ENCODE results near the gene ARHGAP22. TPM values are rescaled to one million over a fixed set of nuclear protein-coding genes. Genes with fewer than 3 reads are reported as not detected.
A peak's percentile ranks its signal among the peaks of the same experiment; 100 is the strongest.

The ARHGAP22 gene
- total RNA-seq, 1 donor from 2014 or later: 6.2 TPM

GRCh38 chr10:48449501-48450232 is 155.2 kb downstream of the ARHGAP22 start:
- Histone ChIP-seq H3K79me2 (ENCODE audit: insufficient read depth, low read length) (no peaks in the 10 kb centered on the region), H3K27ac (ENCODE audit: low read depth, low read length) (no peak overlapping the region), H3K9ac (ENCODE audit: low read length) (no peak overlapping the region), H3K27me3 (ENCODE audit: insufficient read depth, low read length) (no peaks in the 10 kb centered on the region), H3K4me3 (ENCODE audit: insufficient read depth, low read depth, low read length) (no peak overlapping the region), H3K4me1 (ENCODE audit: insufficient read depth, low read length) (peaks cover 11% of the 10 kb centered on the region), H3K36me3 (ENCODE audit: insufficient read depth, low read length) (peaks cover 7% of the 10 kb centered on the region), H2AFZ (ENCODE audit: low read depth, low read length) (no peak overlapping the region), H3K4me2 (ENCODE audit: low read length) (no peak overlapping the region), H4K20me1 (ENCODE audit: insufficient read depth, low read length) (peaks cover 61% of the 10 kb centered on the region), H3K9me3 (ENCODE audit: insufficient read depth, low read depth, low read length) (no peaks in the 10 kb centered on the region)
- Mint-ChIP-seq H3K4me3 (ENCODE audit: unreplicated experiment) (no peak overlapping the region), H3K9me3 (ENCODE audit: unreplicated experiment) (peaks cover 6% of the 10 kb centered on the region), H3K27ac (ENCODE audit: unreplicated experiment) (no peak overlapping the region), H3K27me3 (ENCODE audit: low read depth, unreplicated experiment) (peaks cover 15% of the 10 kb centered on the region), H3K36me3 (ENCODE audit: low read depth, unreplicated experiment) (peaks cover 3% of the 10 kb centered on the region), H3K4me1 (ENCODE audit: low read depth, unreplicated experiment) (peaks cover 6% of the 10 kb centered on the region)
- no peak for DNase-seq (ENCODE audit: low read depth)
- FAIRE-seq: no peak
- TF ChIP-seq EZH2 (IDR thresholded peaks at IDR 0.05; ENCODE audit: insufficient read depth, low read length): no peak
- TF ChIP-seq, protein P1, sequence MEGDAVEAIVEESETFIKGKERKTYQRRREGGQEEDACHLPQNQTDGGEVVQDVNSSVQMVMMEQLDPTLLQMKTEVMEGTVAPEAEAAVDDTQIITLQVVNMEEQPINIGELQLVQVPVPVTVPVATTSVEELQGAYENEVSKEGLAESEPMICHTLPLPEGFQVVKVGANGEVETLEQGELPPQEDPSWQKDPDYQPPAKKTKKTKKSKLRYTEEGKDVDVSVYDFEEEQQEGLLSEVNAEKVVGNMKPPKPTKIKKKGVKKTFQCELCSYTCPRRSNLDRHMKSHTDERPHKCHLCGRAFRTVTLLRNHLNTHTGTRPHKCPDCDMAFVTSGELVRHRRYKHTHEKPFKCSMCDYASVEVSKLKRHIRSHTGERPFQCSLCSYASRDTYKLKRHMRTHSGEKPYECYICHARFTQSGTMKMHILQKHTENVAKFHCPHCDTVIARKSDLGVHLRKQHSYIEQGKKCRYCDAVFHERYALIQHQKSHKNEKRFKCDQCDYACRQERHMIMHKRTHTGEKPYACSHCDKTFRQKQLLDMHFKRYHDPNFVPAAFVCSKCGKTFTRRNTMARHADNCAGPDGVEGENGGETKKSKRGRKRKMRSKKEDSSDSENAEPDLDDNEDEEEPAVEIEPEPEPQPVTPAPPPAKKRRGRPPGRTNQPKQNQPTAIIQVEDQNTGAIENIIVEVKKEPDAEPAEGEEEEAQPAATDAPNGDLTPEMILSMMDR (IDR thresholded peaks at IDR 0.05; ENCODE audit: insufficient read depth, low read depth, low read length): no peak

DNA sequence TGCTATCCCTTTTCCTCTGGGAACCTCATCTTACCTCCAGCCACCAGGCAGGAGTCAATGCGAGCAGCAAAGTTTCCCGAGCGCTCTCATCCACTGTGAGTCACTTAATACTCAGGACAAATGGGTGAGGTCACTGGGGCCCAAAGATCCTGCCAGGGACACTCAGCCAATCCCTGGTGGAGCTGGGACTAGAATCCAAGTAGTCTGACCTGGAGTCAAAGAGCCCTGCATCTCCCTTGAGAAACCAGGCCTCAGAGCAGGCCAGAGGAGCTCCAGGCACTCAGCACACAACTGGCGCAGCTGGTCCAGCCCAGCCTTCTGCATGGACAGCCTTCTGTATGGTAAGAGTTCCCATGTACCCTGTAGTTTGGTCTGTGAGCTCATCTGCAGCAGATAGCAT is 156.1 kb downstream of the ARHGAP22 start:
- Mint-ChIP-seq H3K27ac (ENCODE audit: unreplicated experiment) (no peak overlapping the region), H3K36me3 (ENCODE audit: low read depth, unreplicated experiment) (peaks cover 4% of the 10 kb centered on the region), H3K4me3 (ENCODE audit: unreplicated experiment) (no peak overlapping the region), H3K9me3 (ENCODE audit: unreplicated experiment) (peaks cover 6% of the 10 kb centered on the region), H3K27me3 (ENCODE audit: low read depth, unreplicated experiment) (peaks cover 15% of the 10 kb centered on the region), H3K4me1 (ENCODE audit: low read depth, unreplicated experiment) (peaks cover 6% of the 10 kb centered on the region)
- H4K20me1 ChIP-seq (ENCODE audit: insufficient read depth, low read length): peaks cover 68% of the 10 kb centered on the region
- FAIRE-seq: no peak
- no peak for TF ChIP-seq EZH2 (IDR thresholded peaks at IDR 0.05; ENCODE audit: insufficient read depth, low read length)
- TF ChIP-seq, protein P1 (IDR thresholded peaks at IDR 0.05; ENCODE audit: insufficient read depth, low read depth, low read length): no peak
- H3K9me3 ChIP-seq (ENCODE audit: insufficient read depth, low read depth, low read length): no peaks in the 10 kb centered on the region
- no peak overlapping the region for H3K4me2 ChIP-seq (ENCODE audit: low read length)
- H3K79me2 ChIP-seq (ENCODE audit: insufficient read depth, low read length): no peaks in the 10 kb centered on the region
- no peak overlapping the region for H3K4me3 ChIP-seq (ENCODE audit: insufficient read depth, low read depth, low read length)
- DNase-seq (ENCODE audit: low read depth): peak; percentile 38
- H3K4me1 ChIP-seq (ENCODE audit: insufficient read depth, low read length): peaks cover 11% of the 10 kb centered on the region
- no peak overlapping the region for H2AFZ ChIP-seq (ENCODE audit: low read depth, low read length)
- H3K36me3 ChIP-seq (ENCODE audit: insufficient read depth, low read length): peaks cover 12% of the 10 kb centered on the region
- no peaks in the 10 kb centered on the region for H3K27me3 ChIP-seq (ENCODE audit: insufficient read depth, low read length)
- no peak overlapping the region for H3K9ac ChIP-seq (ENCODE audit: low read length)
- H3K27ac ChIP-seq (ENCODE audit: low read depth, low read length): no peak overlapping the region

Measured in astrocyte (in vitro differentiated cells and primary cell).